HepG2 (cell line): ENCODE results near the gene RBCK1. TPM values are rescaled to one million over a fixed set of nuclear protein-coding genes. Genes with fewer than 3 reads are reported as not detected.

Experiments used
- DNMT3B ChIP-seq: conservative IDR thresholded peaks from 2 replicates; pipeline ENCODE4 v1.6.1; 2016; ENCODE audit warnings: missing biosample characterization, control low read depth
- KDM2A ChIP-seq: sonication (generic); formaldehyde crosslinking; IDR thresholded peaks from 2 replicates; pipeline ENCODE4 v1.4.0; 2020; ENCODE audit warnings: low read depth, missing genetic modification reagents, borderline replicate concordance
- KLF6 ChIP-seq: IDR thresholded peaks from 2 replicates; pipeline ENCODE4 v1.8.0; 2016; ENCODE audit warnings: missing biosample characterization, missing genetic modification reagents
- LRRFIP1 ChIP-seq: sonication (generic); formaldehyde crosslinking; conservative IDR thresholded peaks from 2 replicates; pipeline ENCODE4 v1.4.0; 2020; ENCODE audit warnings: missing genetic modification reagents
- NR2F1 ChIP-seq, 2 experiments: fragments of 450-650 bp in 1 of 2; formaldehyde crosslinking in 1 of 2; IDR thresholded peaks; 2 replicates each; pipeline versions ENCODE4 v1.5.0 to v1.6.1; 2016 to 2020; ENCODE audit warnings: mild to moderate bottlenecking in 1 of 2, missing compliant biosample characterization in 1 of 2, missing genetic modification reagents in 1 of 2, moderate library complexity in 1 of 2
- RAD21 ChIP-seq: fragments of 450-650 bp; formaldehyde crosslinking; IDR thresholded peaks from 2 replicates; pipeline ENCODE4 v1.5.0; 2020; ENCODE audit warnings: mild to moderate bottlenecking
- TBL1XR1 ChIP-seq: fragments of 150-350 bp; IDR thresholded peaks from 2 replicates; pipeline ENCODE4 v1.6.1; 2014; ENCODE audit warnings: borderline replicate concordance, low read length; ENCODE audit not compliant: partially characterized antibody
- TSC22D2 ChIP-seq: sonication (generic); formaldehyde crosslinking; IDR thresholded peaks from 2 replicates; pipeline ENCODE4 v1.5.1; 2020; ENCODE audit warnings: missing genetic modification reagents, mild to moderate bottlenecking, borderline replicate concordance
- USF2 ChIP-seq, 2 experiments: sonication (generic) in 1 of 2; formaldehyde crosslinking in 1 of 2; IDR thresholded peaks; 2 replicates each; pipeline versions ENCODE4 v1.5.1 to v1.6.1; 2011 to 2020; ENCODE audit warnings: borderline replicate concordance in 1 of 2, low read depth in 1 of 2, low read length in 1 of 2, mild to moderate bottlenecking in 1 of 2, missing genetic modification reagents in 1 of 2, moderate library complexity in 1 of 2
- ZNF431 ChIP-seq: sonication (generic); formaldehyde crosslinking; IDR thresholded peaks from 2 replicates; pipeline ENCODE4 v1.9.0; 2022; ENCODE audit warnings: missing genetic modification reagents, low read depth, mild to moderate bottlenecking, borderline replicate concordance
- ZSCAN29 ChIP-seq: sonication (generic); formaldehyde crosslinking; conservative IDR thresholded peaks from 2 replicates; pipeline ENCODE4 v1.4.0; 2020; ENCODE audit warnings: mild to moderate bottlenecking, missing genetic modification reagents
- ZSCAN31 ChIP-seq: sonication (generic); formaldehyde crosslinking; IDR thresholded peaks from 2 replicates; pipeline ENCODE4 v1.5.0; 2020; ENCODE audit warnings: low read depth, mild to moderate bottlenecking, missing genetic modification reagents
- polyA plus RNA-seq, 8 experiments: library from polyadenylated mRNA; depleted of rRNA in 3 of 8; stranded (reverse) in 7 of 8; unstranded in 1 of 8; fragments of >200 nt; fragmentation: Illumina TruSeq in 4 of 8; extraction: Trizol in 4 of 8; gene quantifications; 2 replicates each; pipeline versions ENCODE4 v1.2.1 to v1.2.3, GENCODE V29; 2011 to 2016; ENCODE audit warnings: low read depth in 4 of 8, missing spikeins in 1 of 8, mixed read lengths in 1 of 8; ENCODE audit not compliant: insufficient read depth in 1 of 8
- total RNA-seq, 5 experiments: library from RNA; depleted of rRNA; stranded (reverse); fragments of >200 nt; fragmentation: Illumina TruSeq; extraction: Trizol; gene quantifications; 2 replicates each; pipeline ENCODE4 v1.2.3, GENCODE V29; 2016; ENCODE audit warnings: low read depth in 1 of 5
- TF ChIP-seq, protein P1 (sequence below): sonication (generic); formaldehyde crosslinking; IDR thresholded peaks from 2 replicates; pipeline ENCODE4 v1.5.0; 2020; ENCODE audit warnings: missing genetic modification reagents
- TF ChIP-seq, protein P2 (sequence below): sonication (generic); formaldehyde crosslinking; IDR thresholded peaks from 2 replicates; pipeline ENCODE4 v1.8.1; 2023; ENCODE audit warnings: mild to moderate bottlenecking, missing genetic modification reagents
- TF ChIP-seq, protein P3 (sequence below): sonication (generic); formaldehyde crosslinking; IDR thresholded peaks from 2 replicates; pipeline ENCODE4 v1.4.0; 2020; ENCODE audit warnings: missing genetic modification reagents

RBCK1 gene
- total and polyA plus RNA-seq, 2 of the 13 experiments (the other 11 are each of a cell fraction or from before 2014, with no cell fraction given) = 149 to 215 TPM

GRCh38 chr20:400454-401275 lies 7.4 kb upstream of the RBCK1 start (continued):
- TF ChIP-seq, protein P1, sequence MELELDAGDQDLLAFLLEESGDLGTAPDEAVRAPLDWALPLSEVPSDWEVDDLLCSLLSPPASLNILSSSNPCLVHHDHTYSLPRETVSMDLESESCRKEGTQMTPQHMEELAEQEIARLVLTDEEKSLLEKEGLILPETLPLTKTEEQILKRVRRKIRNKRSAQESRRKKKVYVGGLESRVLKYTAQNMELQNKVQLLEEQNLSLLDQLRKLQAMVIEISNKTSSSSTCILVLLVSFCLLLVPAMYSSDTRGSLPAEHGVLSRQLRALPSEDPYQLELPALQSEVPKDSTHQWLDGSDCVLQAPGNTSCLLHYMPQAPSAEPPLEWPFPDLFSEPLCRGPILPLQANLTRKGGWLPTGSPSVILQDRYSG = no peak
- TF ChIP-seq USF2 (IDR thresholded peaks at IDR 0.05; ENCODE audit: low read depth, low read length) (peak; percentile 66), USF2 (CRISPR knock-in tag; IDR thresholded peaks at IDR 0.05; ENCODE audit: borderline replicate concordance) (peak; percentile 87; the same call in 1 of the 2 replicates), DNMT3B (CRISPR knock-in tag) (peak; percentile 79; the same call in 1 of the 2 replicates), RAD21 (no peak), TSC22D2 (CRISPR knock-in tag) (peak; percentile 58), LRRFIP1 (CRISPR knock-in tag) (0 out of 2 replicates have a peak, but pooled peaks have one; percentile 31), TBL1XR1 (no peak), ZSCAN29 (CRISPR knock-in tag) (no peak), NR2F1 (CRISPR knock-in tag; IDR thresholded peaks at IDR 0.05) (0 out of 4 replicates have a peak, but pooled peaks of 1 of the 2 experiments have one; percentile 5), KDM2A (CRISPR knock-in tag) (peak; percentile 17), ZNF431 (no peak), ZSCAN31 (CRISPR knock-in tag) (no peak; the same call in 1 of the 2 replicates), KLF6 (no peak)
- TF ChIP-seq, protein P2, sequence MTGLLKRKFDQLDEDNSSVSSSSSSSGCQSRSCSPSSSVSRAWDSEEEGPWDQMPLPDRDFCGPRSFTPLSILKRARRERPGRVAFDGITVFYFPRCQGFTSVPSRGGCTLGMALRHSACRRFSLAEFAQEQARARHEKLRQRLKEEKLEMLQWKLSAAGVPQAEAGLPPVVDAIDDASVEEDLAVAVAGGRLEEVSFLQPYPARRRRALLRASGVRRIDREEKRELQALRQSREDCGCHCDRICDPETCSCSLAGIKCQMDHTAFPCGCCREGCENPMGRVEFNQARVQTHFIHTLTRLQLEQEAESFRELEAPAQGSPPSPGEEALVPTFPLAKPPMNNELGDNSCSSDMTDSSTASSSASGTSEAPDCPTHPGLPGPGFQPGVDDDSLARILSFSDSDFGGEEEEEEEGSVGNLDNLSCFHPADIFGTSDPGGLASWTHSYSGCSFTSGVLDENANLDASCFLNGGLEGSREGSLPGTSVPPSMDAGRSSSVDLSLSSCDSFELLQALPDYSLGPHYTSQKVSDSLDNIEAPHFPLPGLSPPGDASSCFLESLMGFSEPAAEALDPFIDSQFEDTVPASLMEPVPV = no peak
- TF ChIP-seq, protein P3, sequence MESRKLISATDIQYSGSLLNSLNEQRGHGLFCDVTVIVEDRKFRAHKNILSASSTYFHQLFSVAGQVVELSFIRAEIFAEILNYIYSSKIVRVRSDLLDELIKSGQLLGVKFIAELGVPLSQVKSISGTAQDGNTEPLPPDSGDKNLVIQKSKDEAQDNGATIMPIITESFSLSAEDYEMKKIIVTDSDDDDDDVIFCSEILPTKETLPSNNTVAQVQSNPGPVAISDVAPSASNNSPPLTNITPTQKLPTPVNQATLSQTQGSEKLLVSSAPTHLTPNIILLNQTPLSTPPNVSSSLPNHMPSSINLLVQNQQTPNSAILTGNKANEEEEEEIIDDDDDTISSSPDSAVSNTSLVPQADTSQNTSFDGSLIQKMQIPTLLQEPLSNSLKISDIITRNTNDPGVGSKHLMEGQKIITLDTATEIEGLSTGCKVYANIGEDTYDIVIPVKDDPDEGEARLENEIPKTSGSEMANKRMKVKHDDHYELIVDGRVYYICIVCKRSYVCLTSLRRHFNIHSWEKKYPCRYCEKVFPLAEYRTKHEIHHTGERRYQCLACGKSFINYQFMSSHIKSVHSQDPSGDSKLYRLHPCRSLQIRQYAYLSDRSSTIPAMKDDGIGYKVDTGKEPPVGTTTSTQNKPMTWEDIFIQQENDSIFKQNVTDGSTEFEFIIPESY = 0 out of 2 replicates have a peak, but pooled peaks have one; percentile 1
